NCI-H187 treated with DMSO at 0.1 percent for 48 hours (cell line): ENCODE results near the gene PLA2G7.
"Not testable (repeated sequence)": the region's sequence is repeated elsewhere in the genome, so short reads cannot be mapped to it uniquely, and the experiment has no call there.

ENCODE experiments used
- DNase-seq: peaks from one replicate; lab custom pipeline; 2025; lab: John Stamatoyannopoulos, UW

Gene PLA2G7

DNA sequence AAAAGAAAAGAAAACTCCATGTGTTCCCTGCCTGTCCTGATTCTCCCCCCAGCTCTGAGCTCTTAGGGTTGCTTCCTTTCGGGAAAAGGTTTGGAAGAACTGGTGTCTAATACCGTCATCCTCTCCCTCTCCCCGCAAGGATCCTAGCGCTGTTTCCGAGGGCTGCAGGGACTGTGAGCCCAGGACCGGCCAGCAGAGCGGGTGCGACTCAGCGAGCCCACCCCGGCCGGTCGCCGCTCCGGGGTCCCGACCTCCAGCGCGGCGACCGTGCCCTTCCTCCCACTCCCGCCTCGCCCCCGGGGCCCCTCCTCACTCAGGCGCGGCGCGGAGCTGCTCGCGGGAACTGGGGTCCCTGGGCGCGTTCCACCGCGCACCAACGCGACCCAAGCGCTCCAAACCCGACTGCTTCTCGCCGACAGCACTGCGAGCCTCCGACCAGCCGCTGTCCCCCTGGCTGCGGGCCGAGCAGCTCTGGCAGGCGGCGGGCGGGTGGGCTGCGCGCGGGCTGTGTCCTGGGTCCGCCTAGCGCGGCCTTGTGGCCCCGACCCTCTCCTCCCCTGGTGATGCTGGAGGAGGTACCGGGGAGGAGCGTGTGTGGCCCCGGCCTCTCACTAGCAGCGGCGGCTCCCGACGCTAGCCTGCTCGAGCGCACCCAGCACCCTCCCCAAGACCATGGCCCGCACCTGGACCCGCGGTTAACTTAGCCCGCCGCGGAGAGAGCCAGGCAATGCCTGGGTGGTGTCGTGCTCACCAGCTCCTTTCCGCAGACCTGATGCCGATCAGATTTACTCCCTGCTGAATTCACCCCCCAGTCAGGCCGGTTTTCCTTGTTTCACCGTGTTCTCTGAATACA lies at the start of gene PLA2G7:
PLA2G7 (minus strand) TSS at position 509 of the 853 bp plus-strand sequence. CDS start 12,484 bp downstream, outside the sequence.
- no peak for DNase-seq

DNA sequence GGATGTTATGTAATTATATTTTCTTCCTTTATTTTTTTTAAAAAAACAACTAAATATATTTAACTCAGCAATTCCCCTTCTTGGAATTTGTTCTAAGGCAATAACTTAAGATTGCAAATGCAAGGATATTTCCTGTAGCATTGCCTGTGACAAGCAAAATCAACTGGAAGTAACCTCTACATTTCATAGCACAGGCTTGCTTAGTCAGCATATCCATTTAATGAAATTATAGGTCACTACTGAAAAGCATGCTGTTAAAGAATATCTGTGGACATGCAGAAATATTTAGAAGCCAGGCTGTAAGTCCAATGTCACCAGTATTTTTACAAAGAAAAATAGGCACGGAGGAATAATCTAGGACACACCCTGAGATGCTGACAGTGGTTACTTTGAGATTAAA lies 49.4 kb upstream of the PLA2G7 start:
- no peak for DNase-seq

DNA sequence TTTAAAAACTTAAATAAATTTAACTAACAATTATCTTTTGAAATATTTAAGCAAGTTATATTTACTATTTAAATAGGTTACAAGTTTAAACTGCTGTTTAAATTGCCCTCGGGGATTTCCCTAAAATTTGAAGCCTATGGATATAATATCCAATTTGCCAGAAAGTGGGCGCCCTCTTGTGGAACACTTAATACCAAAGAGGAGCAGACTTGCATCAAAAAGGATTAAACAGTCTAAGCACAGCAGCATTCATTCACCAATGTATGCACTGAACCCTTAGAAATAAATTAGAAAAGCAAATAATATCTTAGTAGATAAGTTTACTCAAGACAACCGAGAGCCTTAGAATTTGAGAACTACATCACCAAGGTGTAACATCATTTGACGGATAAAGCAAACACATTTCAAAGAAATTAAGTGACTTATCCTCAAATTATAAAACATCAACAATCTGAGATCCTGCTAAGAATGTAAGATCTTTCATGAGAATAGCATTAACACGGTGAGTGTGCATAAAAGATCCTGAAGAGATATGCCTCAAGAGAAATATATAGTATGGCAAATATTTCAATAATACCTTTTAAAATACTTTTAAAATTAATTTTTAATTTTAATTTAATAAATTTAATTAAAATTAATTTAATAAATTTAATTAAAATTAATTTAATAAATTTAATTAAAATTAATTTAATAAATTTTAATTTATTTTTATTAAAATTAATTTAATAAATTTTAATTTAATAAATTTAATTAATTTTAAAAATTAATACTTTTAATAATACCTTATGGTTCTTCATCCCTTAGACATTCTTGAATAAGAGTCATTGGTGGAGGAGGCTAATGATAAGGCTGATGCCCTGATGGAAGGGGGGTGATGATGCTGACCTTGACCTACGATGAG lies 46.6 kb upstream of the PLA2G7 start:
- DNase-seq: peak; percentile 44

DNA sequence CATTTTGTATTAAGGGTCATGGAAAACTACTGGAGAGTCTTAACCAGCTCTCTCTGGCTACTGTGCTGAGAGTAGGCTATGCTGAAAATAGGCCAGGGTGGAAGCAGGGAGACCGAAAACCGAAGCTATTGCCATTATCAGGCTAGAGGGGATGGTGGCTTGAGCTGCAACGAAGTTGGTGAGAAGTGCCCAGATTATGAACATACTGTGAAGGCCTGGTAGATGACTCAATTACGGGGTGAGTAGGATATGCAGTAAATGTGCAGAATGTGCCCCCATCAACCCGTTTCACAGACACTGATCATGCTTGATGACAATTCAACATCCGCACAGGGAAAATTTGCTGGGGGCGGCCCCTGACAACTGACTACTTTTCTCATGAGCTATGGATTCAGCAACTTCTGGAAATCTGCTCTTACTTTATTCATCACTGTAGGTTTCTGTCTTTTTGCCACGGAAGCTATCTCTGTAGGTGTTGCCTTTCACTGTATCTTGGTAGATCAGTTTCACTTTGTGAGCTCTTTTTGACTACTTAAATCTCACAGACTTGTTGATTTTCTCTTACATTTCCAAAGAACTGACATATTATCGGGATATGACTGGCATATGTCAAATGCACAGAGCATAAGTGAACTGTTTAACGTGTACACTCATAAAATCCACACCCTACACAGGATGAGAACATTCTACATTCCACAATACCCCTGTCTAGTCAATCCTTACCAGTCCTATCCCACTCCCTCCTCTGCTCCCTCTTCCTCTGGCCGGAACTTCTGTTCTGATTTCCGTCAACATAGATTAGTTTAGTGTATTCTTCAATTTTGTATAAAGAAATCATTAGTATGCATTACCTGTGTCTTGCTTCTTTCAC lies 42.5 kb upstream of the PLA2G7 start:
- no peak for DNase-seq

DNA sequence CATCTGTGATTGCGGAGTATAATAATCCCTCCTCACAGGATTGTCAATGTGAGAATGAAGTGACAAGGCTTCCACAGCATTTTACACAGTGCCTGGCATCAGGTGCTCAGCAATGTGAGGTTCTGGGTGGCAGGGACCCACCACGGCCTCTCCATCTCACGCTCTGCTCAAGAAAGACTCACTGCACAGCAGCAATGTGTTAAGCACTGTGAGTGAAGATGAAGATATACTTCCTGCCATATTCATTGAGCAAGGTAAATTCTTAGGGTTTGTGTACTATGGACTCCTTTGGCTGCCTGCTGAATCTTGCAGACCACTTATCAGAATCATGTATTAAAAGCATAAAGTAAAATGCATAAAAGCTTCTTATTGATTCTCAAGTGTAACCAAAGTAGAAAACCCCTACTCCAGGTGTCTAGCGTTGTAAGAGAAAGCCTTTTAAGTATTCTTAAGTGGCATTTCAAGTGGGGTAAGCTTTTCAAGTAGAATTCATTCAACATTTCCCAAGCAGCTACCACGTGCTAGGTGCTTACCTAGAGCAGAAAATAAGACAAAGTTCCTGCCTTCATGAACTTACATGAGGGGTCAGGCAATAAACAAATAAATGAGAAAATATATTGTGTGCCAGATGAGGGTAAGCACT lies 41.0 kb upstream of the PLA2G7 start:
- peak; percentile 33 for DNase-seq

DNA sequence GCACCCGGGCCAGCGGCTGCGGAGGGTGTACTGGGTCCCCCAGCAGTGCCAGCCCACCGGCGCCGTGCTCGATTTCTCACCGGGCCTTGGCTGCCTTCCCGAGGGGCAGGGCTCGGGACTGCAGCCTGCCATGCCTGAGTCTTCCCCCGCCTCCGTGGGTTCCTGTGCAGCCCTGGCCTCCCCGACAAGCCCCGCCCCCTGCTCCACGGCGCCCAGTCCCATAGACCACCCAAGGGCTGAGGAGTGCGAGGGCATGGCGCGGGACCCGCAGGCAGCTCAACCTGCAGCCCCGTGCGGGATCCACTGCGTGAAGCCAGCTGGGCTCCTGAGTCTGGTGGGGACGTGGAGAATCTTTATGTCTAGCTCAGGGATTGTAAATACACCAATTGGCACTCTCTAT lies 39.6 kb upstream of the PLA2G7 start:
- not testable (repeated sequence) for DNase-seq

DNA sequence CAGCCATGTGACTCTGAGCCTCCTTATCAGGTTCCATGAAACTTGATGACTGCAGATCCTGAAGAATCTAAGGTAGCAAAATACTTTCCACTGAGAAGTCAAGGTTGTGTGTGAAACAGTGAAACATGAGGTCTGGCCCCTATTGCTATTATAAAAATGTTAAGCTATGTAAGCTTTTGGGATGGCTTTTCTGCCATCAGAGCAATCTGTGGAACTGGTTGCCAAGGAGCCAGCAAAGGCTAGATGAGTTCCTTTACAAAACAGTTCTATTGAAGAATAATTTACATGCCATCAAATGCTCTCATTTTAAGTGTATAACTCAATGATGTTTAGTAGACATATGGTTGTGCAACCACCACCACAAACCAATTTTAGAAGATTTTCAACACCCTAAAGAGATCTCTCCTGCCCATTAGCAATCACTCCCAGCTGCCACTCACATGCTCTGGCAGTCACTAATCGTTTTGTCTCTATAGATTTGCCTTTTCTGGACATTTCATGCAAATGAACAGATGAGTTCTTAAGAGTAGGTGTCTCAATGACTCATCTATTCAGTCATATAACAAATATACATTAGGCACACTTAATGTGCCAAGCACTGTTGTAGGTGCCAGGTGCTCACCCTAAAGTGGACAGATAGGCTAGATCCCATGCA lies 38.2 kb upstream of the PLA2G7 start:
- no peak for DNase-seq

DNA sequence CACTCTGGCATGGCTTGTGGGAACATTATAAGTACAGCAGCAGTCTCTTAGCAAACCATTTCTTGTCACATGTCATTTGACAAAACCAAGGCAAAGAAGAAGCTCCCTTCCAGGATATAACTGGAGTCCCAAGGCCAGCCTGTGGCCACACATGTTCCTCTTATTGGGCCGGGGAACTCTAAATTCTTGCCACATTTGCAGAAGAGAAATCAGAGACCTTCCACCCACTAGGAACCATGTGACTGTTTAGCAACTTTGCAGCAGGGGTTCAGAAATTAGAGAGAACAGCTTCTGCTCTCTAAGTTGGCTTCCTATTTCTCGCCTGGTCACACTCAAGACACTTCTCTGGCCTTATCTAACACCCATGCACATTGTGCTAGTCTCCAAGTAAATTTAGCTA lies 37.6 kb upstream of the PLA2G7 start:
- DNase-seq: no peak

DNA sequence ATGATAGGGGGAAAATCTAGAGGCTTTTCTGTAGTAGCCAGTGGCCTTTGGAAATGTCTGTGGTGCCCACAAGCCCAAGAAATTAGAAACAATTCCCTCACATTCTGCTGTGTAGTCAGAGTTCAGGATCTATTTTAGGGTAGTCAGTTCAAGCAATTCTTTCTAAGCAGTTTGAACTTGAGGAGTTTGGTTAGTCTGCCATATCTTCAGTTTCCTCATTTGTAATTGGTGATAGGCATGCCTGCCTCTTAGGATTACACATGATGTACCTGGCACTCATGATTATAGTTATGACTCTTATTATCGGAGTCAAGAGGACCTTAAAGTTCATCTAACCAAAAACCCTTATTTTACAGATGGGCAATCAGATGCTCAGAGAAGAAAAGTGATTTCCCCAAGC lies 36.8 kb upstream of the PLA2G7 start:
- no peak for DNase-seq

DNA sequence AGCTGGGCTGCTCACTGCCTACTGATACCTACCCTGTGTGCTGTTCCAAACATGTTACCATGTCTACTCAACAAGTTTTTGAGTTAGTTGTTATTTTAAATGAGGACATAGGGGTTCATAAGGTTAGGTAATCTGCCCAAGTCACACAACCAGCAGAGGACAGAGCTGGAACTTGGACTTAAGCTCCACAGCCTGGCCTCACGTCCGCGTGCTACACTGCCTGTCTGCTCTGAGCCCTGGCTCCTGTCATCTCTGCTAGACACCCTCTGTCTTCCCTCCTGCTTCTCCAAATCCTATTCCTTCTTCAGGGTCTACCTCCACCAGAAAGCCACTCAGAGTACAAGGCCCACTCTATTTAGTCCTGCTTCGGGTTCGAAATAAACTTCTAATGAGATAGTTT lies 29.8 kb upstream of the PLA2G7 start:
- DNase-seq: no peak

DNA sequence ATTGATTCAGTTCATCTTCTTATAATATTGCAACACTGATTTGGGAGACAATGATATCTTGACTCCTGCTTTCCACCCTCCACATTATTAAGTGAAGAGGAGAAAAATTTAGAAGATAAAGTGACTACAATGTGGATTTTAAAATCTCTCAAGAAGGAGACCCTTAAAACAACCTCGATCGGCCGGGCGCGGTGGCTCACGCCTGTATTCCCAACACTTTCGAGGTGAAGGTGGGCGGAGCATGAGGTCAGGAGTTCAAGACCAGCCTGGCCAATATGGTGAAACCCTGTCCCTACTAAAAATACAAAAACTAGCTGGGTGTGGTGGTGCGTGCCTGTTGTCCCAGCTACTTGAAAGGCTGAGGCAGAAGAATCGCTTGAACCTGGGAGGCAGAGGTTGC lies 29.1 kb upstream of the PLA2G7 start:
- not testable (repeated sequence) for DNase-seq

DNA sequence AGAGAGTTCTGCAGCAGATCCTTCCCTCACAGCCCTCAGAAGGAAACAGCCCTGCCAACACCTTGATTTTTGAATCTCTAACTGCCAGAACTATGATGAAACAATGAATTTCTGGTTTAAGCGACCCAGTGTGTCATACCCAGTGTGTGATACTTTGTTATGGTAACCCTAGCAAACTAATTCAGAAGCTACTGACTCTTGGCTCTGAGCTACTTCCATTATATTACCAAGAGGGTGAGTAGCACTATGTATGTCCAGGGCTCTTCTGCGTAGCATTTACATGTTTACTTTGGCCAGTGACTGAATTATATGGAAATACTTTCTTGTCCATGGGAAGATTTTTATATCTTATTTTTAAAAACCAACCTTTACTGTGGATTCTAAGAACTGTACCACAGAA lies 28.3 kb upstream of the PLA2G7 start:
- no peak for DNase-seq

DNA sequence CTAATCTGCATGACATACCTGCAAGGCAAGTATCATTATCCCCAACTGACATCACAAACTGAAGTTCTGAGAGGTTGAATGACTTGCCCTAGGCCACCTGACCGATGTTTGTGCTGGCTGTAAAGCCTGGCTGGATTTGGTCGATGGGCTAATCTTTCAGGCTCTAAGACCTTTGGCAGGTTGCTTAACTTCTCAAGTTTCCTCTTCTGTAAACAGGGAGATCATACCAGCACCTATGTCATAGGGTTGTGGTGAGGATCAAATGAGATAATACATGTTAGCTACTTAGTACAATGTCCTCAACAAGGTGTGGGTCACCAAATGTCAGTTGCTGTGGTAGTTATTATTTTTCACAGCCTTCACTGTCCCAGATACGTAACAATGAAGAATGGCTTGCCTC lies 25.8 kb upstream of the PLA2G7 start:
- no peak for DNase-seq

DNA sequence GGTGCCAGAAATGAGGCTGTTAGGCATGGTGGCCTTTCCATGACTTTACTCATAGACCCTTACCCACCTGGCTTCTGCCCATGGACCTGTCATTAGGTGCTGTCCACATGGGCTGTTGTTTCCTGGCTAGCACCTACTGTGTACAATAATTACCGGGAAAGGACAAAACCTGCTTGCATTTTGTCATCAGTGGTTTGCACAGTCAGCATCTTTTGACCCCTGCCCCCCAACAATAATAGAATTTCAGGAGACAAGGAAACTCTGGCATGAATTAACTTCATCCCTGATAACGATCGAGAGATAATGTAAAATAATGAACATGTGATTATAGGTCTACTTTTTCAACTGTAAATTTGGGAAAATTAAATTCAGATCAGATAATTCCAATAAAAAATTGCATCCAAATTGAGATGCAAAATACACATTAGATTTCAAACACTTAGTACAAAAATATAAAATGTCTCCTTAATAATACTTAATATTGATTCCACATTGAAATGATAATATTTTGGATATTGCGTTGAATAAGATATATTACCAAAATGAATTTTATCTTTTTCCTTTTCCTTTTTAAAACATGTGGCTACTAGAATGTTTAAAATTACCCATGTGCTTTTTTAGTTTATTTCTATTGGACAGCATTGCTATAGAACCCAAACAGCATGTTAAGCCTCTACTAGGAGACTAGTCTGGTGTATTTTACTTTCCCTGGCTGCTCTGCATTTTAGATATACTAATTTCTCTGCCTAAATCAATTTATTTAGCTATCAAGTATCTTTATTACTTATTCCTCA lies 24.0 kb upstream of the PLA2G7 start:
- DNase-seq: no peak

DNA sequence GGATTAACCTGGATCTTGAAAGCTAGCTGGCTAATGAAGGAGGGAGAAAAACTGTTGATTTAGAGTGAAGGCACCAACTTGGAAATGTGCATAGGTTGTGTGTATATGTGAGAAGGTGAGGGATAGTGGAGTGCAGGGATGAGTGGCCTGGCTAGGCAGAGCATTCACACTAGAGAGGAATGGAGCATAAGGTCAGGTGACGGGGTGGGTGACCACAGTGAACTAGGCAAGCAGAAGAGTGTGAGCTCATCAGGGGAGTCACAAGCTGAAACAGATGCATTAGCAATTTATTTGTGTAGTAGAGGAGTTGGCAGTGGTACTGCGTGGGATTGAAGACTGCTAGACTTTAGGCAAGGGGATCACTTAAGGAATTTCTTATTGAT lies 22.0 kb upstream of the PLA2G7 start:
- no peak for DNase-seq

DNA sequence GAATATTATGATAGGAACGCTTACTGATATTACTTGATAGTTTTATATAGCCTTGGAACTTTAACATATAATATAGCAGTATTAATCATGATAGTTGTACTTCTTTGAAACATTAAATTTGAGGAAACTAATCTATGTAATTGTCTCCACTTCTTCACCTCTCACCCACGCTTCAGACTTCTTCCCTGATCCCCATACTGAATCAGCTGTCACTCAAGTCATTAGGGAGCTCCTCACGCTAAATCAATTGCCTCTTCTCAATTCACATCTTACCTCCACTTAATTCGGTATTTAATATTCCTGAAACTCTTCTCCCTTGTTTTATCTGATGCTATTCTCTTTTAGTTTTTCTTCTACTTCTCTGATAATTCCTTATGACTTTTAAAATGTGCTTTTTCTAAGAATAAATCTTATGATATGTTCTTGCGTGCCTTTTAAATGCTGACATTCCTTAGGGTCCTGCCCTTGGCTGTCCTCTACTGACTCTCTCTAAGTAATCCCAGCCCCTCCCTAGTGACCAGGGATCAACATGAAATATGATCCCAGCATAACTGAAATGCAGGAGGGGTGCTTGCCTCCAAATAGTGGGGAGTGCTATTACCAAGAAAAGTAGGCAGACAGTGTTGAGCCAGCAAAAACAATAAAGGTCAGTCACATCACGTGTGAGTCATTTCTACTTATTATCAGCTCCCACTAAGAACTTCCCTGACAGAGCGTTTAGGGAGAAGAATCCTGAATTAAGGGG lies 21.5 kb upstream of the PLA2G7 start:
- no peak for DNase-seq

DNA sequence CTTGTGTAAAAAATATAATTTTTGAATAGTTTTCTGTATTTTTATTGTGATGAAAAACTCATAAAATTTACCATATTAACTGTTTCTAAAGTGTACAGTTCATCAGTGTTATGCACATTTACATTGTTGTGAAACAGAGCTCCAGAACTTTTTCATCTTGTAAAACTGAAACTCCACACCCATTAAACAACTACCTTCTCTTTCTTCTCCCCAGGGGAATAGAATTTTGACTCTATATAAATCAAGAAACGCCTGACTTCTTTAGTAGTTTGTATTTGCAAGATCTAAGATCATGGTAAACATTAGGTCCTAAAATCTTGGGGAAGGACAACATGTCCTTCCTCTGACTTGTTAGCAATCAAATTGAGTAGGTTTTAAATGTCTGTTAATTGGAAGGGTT lies 20.7 kb upstream of the PLA2G7 start:
- DNase-seq: no peak

DNA sequence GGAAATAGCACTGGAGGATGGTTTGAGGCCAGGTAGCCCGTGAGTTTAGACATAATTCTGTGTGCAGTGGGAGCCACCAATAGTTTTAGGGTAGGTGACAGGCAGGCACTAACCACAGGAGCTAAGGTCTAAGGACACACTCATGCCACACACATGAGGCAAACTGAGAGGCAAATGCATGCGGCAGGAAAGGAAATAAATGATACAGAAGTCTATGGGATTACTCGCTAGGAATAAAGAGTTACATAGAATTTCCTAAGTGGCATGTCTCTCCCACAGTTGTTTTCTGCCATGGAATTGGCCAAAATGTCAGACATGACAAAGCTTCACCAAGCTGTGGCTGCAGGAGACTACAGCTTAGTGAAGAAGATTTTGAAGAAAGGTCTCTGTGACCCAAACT lies 16.5 kb upstream of the PLA2G7 start:
- DNase-seq: no peak

DNA sequence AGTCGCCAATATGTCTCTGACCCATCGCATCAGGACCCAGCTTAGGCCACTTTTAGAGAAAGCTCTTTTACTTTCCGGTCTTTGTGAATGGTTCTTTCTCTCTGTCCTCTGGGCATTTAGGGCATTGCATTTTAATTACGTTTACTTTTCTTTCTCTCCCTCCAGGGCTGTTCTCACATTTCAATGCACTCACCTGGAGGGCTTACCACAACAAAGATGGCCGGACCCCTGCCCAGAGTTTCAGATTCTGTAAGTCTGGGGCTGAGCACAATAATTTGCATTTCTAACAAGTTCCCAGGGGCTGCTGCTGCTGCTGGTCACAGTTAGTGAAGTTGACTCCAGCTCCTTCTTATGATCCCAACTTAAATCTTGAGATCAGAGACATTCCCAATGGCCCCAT lies 14.6 kb upstream of the PLA2G7 start:
- no peak for DNase-seq
